ENCODE data around the gene MALSU1.

DNA sequence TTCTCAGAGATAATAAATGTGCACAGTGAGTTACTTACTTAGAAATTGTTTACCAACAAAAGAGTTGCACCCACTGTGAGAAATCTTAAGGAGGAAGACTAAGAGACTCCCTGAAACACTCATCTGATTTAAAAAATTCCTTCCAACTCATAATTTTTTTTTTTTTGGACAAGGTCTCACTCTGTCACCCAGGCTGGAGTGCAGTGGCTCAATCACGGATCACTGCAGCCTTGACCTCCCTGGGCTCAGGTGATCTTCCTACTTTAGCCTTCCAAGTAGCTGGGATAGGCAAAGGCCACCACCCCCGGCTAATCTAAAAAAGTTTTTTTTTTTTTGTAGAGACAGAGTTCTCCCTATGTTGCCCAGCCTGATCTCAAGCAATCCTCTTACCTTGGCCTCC lies 36.0 kb downstream of the MALSU1 start:
- TF ChIP-seq POLR2A (IDR thresholded peaks at IDR 0.05) = no peak
- TF ChIP-seq, protein P1, sequence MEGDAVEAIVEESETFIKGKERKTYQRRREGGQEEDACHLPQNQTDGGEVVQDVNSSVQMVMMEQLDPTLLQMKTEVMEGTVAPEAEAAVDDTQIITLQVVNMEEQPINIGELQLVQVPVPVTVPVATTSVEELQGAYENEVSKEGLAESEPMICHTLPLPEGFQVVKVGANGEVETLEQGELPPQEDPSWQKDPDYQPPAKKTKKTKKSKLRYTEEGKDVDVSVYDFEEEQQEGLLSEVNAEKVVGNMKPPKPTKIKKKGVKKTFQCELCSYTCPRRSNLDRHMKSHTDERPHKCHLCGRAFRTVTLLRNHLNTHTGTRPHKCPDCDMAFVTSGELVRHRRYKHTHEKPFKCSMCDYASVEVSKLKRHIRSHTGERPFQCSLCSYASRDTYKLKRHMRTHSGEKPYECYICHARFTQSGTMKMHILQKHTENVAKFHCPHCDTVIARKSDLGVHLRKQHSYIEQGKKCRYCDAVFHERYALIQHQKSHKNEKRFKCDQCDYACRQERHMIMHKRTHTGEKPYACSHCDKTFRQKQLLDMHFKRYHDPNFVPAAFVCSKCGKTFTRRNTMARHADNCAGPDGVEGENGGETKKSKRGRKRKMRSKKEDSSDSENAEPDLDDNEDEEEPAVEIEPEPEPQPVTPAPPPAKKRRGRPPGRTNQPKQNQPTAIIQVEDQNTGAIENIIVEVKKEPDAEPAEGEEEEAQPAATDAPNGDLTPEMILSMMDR (IDR thresholded peaks at IDR 0.05) = no peak

All from thyroid gland (tissue), 4 donors.